Esophagus squamous epithelium (tissue), 4 donors: ENCODE results near the gene ADGRD1.

ENCODE experiments used
- CTCF ChIP-seq, 6 experiments: fragments of 450-650 bp in 4 of 6; fragments of 200-600 bp in 2 of 6; sonication (generic) in 2 of 6; IDR thresholded peaks; one replicate each; pipeline ENCODE4 v1.5.1; 2016 to 2019; ENCODE audit warnings: antibody characterized with exemption in 6 of 6, mild to moderate bottlenecking in 4 of 6, moderate library complexity in 4 of 6
- POLR2A ChIP-seq, 4 donors: fragments of 450-650 bp; IDR thresholded peaks; one replicate each; pipeline ENCODE4 v1.6.1; 2017; ENCODE audit warnings: antibody characterized with exemption in 4 of 4, mild to moderate bottlenecking in 4 of 4, moderate library complexity in 3 of 4

GRCh38 chr12:131084341-131085011 lies 130.8 kb downstream of the ADGRD1 start:
- TF ChIP-seq CTCF (IDR thresholded peaks at IDR 0.05): no peak
- TF ChIP-seq POLR2A (IDR thresholded peaks at IDR 0.05): no peak
